ENCODE data around the gene ZFP42. TPM values are rescaled to one million over a fixed set of nuclear protein-coding genes. Genes with fewer than 3 reads are reported as not detected.
A peak's percentile ranks its signal among the peaks of the same experiment; 100 is the strongest.

The ZFP42 gene
- not detected for total RNA-seq
- long read RNA-seq, donor 1: 0 reads
- long read RNA-seq, donor 2: 0 reads

DNA sequence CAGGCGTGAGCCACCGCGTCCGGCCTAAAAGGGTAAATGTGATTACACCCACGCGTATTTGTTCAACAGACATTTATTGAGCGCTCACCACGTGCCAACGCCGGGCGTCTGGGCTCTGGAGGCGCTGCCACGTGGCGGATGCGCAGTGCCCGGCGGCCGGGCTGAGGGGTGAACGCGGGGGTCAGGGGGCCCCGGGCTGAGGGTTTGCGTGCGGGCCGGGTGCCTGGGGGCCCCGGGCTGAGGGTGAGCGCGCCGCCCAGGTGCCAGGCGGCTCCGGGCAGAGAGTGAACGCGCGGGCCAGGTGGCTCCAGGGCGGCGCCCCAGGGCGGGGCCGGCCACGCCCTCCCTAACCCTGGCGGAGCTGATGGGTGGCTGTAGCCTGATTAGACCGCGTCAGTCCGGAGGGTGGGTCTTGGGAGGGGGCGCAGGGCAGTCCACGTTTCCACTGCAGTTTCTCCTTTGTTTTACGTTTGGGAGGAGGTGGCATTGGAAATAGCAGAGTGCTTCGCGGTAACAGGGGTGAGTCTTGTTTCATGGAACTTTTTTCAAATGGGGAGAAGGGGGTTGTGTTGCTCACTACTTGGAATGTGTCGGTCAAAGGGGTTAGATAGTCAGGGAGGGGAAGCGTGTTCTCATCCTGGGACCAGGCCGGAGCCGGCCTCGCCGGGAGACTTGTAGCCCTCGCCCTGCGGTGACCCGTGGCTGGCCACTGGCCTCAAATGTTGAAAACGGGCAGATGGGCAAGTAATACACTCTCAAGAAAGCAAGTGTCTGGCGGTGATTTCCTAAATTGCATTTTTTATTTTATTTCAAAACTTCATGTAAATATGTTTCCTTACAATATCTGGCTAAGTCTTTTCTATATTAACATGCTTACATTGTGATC is at the start of gene ZFP42:
ZFP42 (plus strand) TSS at position 450 of the 886 bp plus-strand sequence. CDS start 7,037 bp downstream, outside the sequence.
- peak; percentile 58 for ATAC-seq
- intact Hi-C loops (cut with DNase I, micrococcal nuclease): no loop called here
- H3K4me1 ChIP-seq (ENCODE audit: low read depth): no peaks in the 10 kb centered on the region

GRCh38 chr4:187961171-187961570 is 34.4 kb upstream of the ZFP42 start:
- Histone ChIP-seq H3K9me3 (no peaks in the 10 kb centered on the region), H3K36me3 (ENCODE audit: low read depth) (no peaks in the 10 kb centered on the region), H3K4me3 (no peak overlapping the region), H3K4me1 (ENCODE audit: low read depth) (no peaks in the 10 kb centered on the region)
- TF ChIP-seq, protein P1, sequence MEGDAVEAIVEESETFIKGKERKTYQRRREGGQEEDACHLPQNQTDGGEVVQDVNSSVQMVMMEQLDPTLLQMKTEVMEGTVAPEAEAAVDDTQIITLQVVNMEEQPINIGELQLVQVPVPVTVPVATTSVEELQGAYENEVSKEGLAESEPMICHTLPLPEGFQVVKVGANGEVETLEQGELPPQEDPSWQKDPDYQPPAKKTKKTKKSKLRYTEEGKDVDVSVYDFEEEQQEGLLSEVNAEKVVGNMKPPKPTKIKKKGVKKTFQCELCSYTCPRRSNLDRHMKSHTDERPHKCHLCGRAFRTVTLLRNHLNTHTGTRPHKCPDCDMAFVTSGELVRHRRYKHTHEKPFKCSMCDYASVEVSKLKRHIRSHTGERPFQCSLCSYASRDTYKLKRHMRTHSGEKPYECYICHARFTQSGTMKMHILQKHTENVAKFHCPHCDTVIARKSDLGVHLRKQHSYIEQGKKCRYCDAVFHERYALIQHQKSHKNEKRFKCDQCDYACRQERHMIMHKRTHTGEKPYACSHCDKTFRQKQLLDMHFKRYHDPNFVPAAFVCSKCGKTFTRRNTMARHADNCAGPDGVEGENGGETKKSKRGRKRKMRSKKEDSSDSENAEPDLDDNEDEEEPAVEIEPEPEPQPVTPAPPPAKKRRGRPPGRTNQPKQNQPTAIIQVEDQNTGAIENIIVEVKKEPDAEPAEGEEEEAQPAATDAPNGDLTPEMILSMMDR (IDR thresholded peaks at IDR 0.05): no peak
- intact Hi-C loops (cut with DNase I, micrococcal nuclease): no loop called here
- ATAC-seq (no peak), DNase-seq (no peak)

More for the DNA sequence above, at the start of gene ZFP42:
- peak in 2 of 3 donors; percentile 19 to 45 for DNase-seq
- Histone ChIP-seq H3K4me3 (no peak within 1 kb of the TSS), H3K36me3 (ENCODE audit: low read depth) (no peaks in the 10 kb centered on the region), H3K9me3 (no peaks in the 10 kb centered on the region)
- TF ChIP-seq, protein P1 (IDR thresholded peaks at IDR 0.05): no peak

DNA sequence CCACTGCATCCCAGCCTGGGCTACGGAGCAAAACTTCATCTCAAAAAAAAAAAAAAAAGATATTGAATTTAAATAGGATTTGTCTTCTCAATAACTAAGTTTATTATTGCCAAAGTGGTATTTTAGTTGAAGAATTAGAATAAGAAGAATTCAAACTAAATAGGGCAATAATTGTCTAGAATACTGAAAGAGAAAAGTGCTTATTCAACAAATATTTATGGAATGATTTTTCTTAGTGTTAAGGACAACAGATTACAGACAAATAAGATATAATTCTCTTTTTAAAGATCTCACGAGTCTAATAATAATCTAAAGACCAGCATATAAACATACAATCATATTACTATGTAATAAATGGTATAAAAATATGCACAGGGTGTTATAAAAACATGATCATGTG is 33.6 kb upstream of the ZFP42 start:
- H3K4me3 ChIP-seq: no peak overlapping the region
- no peak for ATAC-seq
- no peaks in the 10 kb centered on the region for H3K4me1 ChIP-seq (ENCODE audit: low read depth)
- DNase-seq: no peak
- no peaks in the 10 kb centered on the region for H3K36me3 ChIP-seq (ENCODE audit: low read depth)
- no peaks in the 10 kb centered on the region for H3K9me3 ChIP-seq
- TF ChIP-seq, protein P1 (IDR thresholded peaks at IDR 0.05): no peak
- intact Hi-C loops (cut with DNase I, micrococcal nuclease): no loop called here

DNA sequence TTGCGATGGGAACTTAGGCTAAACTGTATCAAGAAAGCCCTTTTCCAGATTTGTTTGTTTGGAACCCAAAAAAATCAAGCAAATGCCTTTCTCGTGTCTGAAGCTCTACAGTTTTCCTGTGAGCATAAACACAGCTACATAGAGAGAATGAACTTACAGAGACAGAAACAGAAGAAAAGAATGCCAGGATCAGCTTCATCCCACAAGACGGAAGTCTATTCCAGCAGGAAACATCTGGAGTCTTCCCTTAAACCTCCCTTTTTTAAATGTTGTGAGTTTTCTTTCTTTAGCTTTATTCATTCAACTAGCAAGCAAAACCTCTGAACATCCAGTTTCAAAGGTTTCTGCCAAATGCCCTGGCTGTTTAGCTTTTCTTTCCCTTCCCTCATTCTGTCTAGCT is 32.6 kb upstream of the ZFP42 start:
- no peak for DNase-seq
- intact Hi-C loops (cut with DNase I, micrococcal nuclease): no loop called here

DNA sequence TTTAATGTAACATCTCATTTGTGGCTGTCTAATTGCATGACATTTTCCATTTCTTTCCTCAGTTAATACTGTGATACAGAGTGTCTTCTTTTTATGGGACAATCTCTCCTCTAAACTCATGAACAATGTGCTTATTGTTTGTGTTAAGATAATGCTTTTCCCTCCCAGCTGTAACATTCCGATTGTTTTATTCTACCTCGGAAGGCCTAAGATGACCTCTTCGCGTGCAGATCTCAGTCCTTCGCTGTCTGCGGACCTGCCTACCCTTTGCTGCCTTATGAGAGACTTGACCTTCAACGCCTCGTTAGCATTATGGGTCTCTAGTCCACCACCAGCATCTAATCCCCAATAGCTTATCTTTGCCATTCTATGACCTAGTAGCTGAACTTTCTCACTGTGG is 29.8 kb upstream of the ZFP42 start:
- TF ChIP-seq, protein P1 (IDR thresholded peaks at IDR 0.05): no peak
- no peak overlapping the region for H3K4me3 ChIP-seq
- no peaks in the 10 kb centered on the region for H3K36me3 ChIP-seq (ENCODE audit: low read depth)
- intact Hi-C loops (cut with DNase I, micrococcal nuclease): no loop called here
- H3K9me3 ChIP-seq: no peaks in the 10 kb centered on the region
- ATAC-seq (no peak), DNase-seq (no peak)
- H3K4me1 ChIP-seq (ENCODE audit: low read depth): no peaks in the 10 kb centered on the region

More for the DNA sequence above, 32.6 kb upstream of the ZFP42 start:
- H3K4me1 ChIP-seq (ENCODE audit: low read depth): no peaks in the 10 kb centered on the region
- no peaks in the 10 kb centered on the region for H3K9me3 ChIP-seq
- no peaks in the 10 kb centered on the region for H3K36me3 ChIP-seq (ENCODE audit: low read depth)
- TF ChIP-seq, protein P1 (IDR thresholded peaks at IDR 0.05): no peak
- no peak for ATAC-seq
- H3K4me3 ChIP-seq: no peak overlapping the region
